8988T (cell line): ENCODE results near the gene ACTL10.
"Not testable (repeated sequence)": the region's sequence is repeated elsewhere in the genome, so short reads cannot be mapped to it uniquely, and the experiment has no call there.

Experiments
- DNase-seq: peaks from one replicate; pipeline ENCODE4 v3.0.0; 2011

Gene ACTL10

DNA sequence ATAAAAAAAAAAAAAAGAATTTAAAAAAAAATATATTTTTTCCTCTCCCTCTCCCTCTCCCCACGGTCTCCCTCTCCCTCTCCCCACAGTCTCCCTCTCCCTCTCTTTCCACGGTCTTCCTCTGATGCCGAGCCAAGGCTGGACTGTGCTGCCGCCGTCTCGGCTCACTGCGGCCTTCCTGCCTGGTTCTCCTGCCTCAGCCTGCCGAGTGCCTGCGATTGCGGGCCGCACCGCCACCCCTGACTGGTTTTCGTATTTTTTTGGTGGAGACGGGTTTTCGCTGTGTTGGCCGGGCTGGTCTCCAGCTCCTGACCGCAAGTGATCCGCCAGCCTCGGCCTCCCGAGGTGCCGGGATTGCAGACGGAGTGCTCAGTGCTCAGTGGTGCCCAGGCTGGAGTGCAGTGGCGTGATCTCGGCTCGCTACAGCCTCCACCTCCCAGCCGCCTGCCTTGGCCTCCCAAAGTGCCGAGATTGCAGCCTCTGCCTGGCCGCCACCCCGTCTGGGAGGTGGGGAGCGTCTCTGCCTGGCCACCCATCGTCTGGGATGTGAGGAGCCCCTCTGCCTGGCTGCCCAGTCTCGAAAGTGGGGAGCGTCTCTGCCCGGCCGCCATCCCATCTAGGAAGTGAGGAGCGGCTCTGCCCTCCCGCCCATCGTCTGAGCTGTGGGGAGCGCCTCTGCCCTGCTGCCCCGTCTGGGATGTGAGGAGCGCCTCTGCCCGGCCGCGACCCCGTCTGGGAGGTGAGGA, 34.1 kb downstream of the ACTL10 start:
- DNase-seq, result not testable (repeated sequence)

DNA sequence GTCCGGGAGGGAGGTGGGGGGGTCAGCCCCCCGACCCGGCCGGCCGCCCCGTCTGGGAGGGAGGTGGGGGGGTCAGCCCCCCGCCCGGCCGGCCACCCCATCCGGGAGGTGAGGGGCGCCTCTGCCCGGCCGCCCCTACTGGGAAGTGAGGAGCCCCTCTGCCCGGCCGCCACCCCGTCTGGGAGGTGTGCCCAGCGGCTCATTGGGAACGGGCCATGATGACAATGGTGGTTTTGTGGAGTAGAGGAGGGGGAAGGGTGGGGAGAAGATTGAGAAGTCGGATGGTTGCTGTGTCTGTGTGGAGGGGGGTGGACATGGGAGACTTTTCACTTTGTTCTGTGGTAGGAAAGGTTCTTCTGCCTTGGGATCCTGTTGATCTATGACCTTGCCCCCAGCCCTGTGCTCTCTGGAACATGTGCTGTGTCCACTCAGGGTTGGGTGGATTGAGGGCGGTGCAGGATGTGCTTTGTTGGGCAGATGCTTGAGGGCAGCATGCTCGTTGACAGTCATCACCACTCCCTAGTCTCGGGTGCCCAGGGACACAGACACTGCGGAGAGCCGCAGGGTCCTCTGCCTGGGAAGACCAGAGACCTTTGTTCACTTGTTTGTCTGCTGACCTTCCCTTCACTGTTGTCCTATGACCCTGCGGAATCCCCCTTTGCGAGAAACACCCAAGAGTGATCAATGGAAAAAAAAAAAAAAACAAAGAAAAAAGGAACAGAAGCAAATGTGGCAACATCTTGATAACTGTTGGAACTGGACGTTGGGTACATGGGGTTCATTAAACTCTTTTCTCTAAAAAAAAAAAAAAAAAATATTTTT, 35.1 kb downstream of the ACTL10 start:
- no peak for DNase-seq

DNA sequence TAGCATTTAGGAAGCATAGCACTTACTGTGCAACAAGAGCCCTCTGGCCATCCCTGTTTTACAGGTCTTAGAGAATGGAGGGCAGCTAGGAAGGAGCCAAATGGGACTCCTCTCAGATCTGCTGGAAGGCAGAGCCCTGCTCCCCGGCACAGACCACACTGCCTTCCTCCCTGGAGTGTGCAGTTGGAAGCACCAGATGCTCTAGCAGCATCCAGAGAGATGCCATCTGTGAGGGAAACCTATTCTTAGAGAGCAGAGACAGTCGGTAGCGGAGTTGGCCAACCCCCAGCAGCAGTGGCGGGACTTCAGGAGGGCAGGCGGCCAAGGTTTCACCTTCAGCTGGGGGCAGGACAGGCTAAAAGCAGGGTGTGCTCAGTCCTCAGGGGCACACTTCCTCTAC, 36.1 kb downstream of the ACTL10 start:
- no peak for DNase-seq

DNA sequence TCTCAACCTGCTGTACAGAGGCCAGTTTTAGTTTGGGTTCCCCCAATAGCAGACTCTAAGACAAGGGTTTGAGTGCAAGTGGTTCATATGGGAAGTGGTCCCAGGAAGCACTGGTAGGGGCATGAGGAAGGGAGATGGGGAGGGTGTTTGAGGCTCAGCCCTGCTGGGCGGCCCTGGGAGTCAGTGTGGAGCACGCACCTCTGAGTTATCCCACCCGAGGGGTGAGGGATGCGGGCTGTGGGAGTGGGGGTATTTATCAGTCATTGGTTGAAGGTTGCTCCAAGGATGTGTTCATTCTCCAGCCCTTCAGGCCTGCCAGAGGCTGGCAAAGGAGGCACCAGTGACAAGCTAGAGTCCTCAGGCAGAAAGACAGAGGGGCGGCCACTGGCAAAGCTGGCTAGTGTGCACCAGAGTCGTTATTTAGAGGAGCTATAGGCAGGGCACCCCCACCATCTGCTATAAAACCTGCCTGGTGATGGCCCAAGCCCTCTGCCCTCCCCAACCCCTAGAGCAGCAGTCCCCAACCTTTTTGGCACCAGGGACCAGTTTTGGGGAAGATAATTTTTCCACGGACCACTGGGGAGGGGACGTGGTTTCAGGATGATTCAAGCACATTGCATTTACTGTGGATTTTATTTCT, 36.9 kb downstream of the ACTL10 start:
- DNase-seq, result no peak

DNA sequence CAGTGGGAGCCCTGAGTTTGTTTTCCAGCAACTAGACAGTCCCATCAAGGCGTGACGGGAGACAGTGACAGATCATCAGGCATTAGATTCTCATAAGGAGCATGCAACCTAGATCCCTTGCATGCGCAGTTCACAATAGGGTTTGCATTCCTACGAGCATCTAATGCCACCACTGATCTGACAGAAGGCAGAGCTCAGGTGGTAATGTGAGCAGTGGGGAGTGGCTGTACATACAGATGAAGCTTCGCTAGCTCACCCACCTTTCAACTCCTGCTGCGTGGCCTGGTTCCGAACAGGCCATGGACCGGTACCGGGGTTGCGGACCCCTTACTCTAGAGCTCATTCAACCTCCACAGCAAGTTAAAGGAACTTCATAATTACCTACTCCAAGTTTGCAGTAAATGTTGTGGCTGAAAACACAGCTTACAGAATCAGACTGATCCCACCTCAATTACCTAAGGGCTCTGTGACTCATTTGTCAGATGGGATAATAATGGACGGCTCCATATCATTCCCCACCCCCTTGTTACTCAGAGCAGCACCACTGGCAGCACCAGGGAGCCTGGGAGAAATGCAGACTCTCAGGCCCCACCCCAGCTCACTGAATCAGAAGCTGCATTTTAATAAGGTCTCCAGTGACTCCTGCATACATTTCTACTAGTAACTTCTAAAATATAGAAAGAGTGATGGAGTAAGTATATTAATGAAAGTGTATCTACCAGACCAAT, 37.6 kb downstream of the ACTL10 start:
- DNase-seq, result no peak

DNA sequence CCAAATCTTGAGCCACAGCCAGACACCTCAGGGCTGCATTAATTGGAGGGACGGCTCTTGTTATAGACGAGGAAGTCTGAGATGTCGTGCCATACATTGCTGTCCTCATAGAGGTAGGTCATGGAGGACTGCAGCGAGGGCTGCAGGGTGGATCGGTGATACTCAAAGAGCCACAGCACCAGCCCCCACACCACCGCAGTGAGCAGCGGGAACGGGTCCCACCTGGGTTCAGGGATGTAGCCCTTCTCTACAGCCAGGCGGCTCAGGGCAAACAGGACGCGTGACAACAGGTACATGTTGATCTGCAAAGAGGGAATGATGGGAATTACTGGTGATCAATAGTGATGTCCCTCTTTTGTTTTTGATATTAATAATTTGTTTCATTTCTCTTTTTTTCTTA, 40.9 kb downstream of the ACTL10 start:
- no peak for DNase-seq

DNA sequence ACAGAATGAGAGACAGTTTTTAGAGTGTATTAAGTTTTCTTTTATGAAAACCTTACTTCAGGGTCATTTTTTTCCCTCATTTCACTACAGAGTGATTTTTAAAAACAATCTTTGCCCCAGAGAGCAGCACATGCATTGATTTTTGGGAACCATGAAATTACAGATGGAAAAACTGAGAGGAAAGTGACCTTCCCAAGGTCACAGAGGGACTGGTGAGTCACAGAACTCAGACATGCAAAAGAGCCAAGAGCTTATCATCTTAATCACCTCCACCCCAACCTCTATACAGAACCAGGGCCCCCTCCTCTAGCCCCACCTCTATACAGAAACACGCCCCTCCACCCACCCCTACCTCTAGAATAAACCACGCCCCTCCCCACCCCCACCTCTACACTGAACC, 42.7 kb downstream of the ACTL10 start:
- DNase-seq, result no peak

DNA sequence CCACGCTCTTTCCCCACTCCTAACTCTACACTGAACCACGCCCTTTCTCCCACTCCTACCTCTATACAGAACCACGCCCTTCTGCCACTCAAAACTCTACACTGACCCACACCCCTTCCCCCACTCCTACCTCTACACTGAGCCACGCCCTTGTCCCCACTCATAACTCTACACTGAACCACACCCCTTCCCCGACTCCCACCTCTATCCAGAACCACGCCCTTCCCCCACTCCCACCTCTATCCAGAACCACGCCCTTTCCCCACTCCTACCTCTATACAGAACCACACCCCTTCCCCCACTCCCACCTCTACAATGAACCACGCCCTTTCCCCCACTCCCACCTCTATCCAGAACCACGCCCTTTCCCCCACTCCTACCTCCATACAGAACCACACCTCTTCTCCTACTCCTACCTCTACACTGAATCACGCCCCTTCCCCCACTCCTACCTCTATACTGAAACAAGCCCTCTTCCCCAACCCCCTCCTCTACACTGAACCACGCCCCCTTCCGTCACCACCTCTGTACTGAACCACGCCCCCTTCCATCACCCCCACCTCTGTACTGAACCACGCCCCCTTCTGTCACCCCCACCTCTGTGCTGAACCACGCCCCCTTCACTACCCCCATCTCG, 43.3 kb downstream of the ACTL10 start:
- DNase-seq, result no peak

DNA sequence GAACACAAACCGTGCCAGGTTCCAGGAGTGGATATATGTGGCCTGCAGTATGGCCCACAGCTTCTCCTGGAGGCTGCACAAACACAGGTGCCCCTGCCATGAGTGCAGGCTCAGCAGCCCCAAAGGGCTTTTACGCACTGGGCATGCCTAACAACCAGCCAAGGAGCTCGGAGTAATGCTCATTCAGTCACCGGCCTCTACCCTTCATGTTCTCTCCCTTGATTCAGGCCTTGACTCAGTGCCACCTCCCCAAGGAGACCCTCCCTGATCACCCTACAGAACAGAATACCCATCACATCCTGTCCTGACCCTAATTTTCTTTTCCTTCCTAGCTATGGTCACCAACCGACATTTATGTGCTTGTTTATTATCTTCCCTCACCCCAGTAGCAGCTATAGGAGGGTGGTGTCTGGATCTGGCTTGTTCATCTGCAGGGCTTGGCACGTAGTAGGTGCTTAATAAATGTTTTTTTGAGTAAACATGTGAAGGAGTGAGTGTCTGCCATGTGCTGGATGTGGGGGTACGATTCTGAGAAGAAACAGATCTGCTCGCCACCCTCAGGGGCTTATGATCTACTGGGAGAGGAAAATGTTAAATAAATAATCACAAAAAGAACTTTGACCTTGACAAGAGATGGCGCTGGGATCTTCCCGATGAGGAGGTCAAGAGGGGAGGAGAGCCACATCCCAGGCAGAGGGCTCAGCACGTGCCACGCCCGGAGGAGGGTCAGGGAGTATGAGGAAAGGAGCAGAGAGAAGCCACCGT, 44.1 kb downstream of the ACTL10 start:
- no peak for DNase-seq

DNA sequence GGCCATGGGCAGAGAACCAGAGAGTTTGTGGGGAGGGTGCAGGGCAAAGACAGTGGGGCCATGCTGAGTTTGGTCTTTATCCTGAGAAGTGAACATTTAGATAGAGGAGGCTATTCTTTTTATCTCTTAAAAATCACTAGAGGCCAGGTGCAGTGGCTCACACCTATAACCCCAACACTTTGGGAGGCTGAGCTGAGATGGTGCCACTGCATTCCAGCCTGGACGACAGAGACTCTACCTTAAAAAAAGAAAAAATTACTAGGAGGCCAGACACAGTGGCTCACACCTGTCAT, 44.6 kb downstream of the ACTL10 start:
- no peak for DNase-seq

DNA sequence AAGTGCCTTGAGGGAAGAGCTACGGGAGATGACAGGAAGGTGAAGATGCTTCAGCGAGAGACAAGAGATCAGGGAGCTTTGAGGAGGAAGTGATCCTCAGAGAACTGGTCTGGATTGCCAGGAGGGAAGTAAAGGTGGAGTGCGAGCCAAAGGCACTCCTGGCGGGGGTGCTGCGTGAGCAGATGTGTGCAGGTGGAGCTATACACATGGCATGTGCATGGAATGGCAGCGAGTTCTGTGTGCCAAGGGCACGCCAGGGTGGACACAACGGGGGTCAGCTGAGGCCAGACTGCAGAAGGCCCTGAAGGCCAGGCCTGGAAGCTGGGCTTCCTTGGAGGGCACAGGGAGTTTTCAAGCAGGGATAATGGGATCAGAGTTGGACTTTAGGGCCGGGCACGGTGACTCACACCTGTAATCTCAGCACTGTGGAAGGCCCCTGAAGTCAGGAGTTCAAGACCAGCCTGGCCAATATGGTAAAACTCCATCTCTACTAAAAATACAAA, 47.2 kb downstream of the ACTL10 start:
- no peak for DNase-seq

DNA sequence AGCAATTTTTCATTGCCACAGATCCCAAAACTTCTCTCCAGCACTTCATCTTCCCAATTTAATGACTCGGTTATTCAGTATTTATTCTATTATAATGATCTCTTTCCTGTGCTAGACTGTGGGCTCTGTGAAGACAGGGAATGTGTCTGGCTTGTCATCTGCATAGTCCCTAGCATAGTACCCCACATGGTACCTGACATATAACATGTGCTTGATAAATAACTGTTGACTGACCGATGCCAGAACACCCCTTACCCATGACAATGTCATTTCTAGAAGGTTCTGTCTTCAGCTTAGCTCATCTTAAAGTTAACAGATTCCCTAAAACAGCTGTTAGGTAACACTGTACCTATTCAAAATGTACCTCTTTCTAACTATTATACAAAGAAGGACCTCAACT, 49.8 kb downstream of the ACTL10 start:
- no peak for DNase-seq
